Measurements from ENCODE around the gene CD79B.
"Not testable (repeated sequence)": the region's sequence is repeated elsewhere in the genome, so short reads cannot be mapped to it uniquely, and the experiment has no call there.

Gene CD79B

GRCh38 chr17:63926164-63926563, 6.0 kb downstream of the CD79B start:
- no peak overlapping the region for H3K4me3 ChIP-seq (ENCODE audit: low read depth, low read length)
- TF ChIP-seq CTCF (IDR thresholded peaks at IDR 0.05; ENCODE audit: borderline replicate concordance, insufficient read depth, low read depth, low read length), result no peak

DNA sequence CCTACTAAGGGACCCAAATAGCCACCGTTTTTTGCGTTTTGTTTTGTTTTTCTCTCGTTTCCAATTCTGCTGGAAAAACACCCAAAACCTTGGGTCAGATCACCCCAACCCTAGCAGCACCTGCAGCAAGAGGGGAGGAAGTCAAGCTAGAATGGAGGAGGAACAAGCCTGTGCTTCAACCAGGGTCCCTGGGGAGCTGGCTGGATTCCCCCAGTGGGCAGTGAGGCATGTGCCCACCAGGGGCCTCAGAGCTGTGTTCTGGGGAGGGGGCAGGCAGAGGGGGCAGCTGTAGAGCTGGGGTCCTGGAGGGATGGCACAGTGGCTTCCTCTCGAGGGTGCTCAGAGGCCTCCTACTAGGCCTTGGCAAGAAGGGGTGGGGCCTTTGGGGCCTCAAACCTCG, 6.5 kb downstream of the CD79B start:
- TF ChIP-seq CTCF (IDR thresholded peaks at IDR 0.05; ENCODE audit: borderline replicate concordance, insufficient read depth, low read depth, low read length), result no peak
- no peak overlapping the region for H3K4me3 ChIP-seq (ENCODE audit: low read depth, low read length)

- not testable (repeated sequence) for H3K4me3 ChIP-seq (ENCODE audit: low read depth, low read length)
These were observed 9.7 kb downstream of the CD79B start for GRCh38 chr17:63922402-63922801.

DNA sequence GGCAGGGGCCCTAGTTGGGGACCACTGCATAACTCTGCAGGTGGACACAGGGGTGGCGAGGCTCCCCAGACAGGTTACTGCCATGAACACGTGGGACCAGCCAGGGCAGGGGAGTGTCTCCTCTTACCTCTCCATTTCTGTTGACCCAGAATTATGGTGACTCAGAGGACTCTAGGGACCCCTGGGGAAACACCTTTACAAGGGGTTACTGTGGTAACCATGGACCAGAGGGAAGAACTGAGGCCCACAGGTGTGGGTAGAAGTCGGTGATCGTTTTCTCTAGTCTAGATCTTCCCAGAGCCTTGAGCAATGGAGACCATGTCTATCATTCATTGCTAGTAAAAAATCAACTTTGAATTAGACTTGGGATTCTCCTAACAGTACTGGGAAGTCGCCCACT, 11.4 kb downstream of the CD79B start:
- H3K4me3 ChIP-seq (ENCODE audit: low read depth, low read length), result not testable (repeated sequence)

DNA sequence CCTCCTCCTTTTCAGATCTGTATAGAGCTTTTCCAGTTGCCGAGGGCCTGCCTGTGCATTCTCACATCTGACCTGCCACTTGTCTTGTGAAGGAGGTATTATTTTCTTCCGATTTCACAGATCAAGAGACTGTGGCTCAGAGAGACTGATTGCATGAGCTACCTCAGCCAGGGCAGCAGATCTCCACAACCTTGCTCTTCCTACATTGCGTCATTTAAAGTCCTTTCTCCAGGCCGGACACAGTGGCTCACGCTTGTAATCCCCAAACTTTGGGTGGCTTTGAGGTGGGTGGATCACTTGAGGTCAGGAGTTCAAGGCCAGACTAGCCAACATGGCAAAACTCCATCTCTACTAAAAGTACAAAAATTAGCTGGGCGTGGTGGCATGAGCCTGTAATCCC, 12.1 kb downstream of the CD79B start:
- H3K4me3 ChIP-seq (ENCODE audit: low read depth, low read length), result not testable (repeated sequence)

DNA sequence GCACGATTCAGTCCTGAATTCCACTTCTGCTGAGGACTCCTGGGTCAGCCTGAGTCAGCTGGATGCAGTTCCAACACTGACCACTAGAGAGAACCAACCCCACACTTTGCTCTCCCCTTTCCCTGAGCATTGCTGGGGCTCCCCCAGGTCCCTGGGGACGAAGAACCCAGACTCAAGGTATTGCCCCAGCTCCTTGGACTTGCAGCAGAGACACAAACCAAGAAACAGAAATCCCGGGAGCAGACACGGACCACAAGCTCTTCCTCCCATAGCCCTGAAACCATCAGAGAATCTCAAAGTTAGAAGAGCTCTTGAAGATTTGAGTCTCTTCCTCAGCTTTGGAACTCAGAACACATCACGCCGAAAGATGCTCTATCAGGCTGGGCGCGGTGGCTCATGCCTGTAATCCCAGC, 12.8 kb downstream of the CD79B start:
- TF ChIP-seq CTCF (IDR thresholded peaks at IDR 0.05; ENCODE audit: borderline replicate concordance, insufficient read depth, low read depth, low read length), result peak; percentile 93
- no peak overlapping the region for H3K4me3 ChIP-seq (ENCODE audit: low read depth, low read length)

- H3K4me3 ChIP-seq (ENCODE audit: low read depth, low read length), result not testable (repeated sequence)
These were observed 13.3 kb downstream of the CD79B start, which contains the start of gene GH1 for GRCh38 chr17:63918789-63919305. Gene GH1, minus strand, starts transcription at chr17:63918839. Its CDS starts 63 bp downstream, at chr17:63918776.

GRCh38 chr17:63918305-63918704, 13.8 kb downstream of the CD79B start:
- no peak overlapping the region for H3K4me3 ChIP-seq (ENCODE audit: low read depth, low read length)
- TF ChIP-seq CTCF (IDR thresholded peaks at IDR 0.05; ENCODE audit: borderline replicate concordance, insufficient read depth, low read depth, low read length), result no peak

GRCh38 chr17:63917646-63918045, 14.5 kb downstream of the CD79B start:
- no peak overlapping the region for H3K4me3 ChIP-seq (ENCODE audit: low read depth, low read length)
- no peak for TF ChIP-seq CTCF (IDR thresholded peaks at IDR 0.05; ENCODE audit: borderline replicate concordance, insufficient read depth, low read depth, low read length)

GRCh38 chr17:63917206-63917605, 14.9 kb downstream of the CD79B start:
- H3K4me3 ChIP-seq (ENCODE audit: low read depth, low read length), result not testable (repeated sequence)
